Retina (tissue), 1 donor: ENCODE data around the gene SULT4A1.

Source experiments
- DNase-seq: peaks from one replicate; pipeline ENCODE4 v3.0.0-alpha.2; 2016

The SULT4A1 gene

GRCh38 chr22:43827003-43827735, 35.1 kb downstream of the SULT4A1 start:
- DNase-seq, result peak; percentile 4

- peak; percentile 54 for DNase-seq
Measured at GRCh38 chr22:43826142-43827002, 35.9 kb downstream of the SULT4A1 start.

GRCh38 chr22:43825651-43826050, 36.7 kb downstream of the SULT4A1 start:
- DNase-seq, result no peak

- DNase-seq, result no peak
Measured at GRCh38 chr22:43824724-43825420, 37.4 kb downstream of the SULT4A1 start.

- DNase-seq, result no peak
Measured at GRCh38 chr22:43823911-43824665, 38.2 kb downstream of the SULT4A1 start.

- no peak for DNase-seq
Measured at GRCh38 chr22:43823353-43823908, 38.9 kb downstream of the SULT4A1 start.

GRCh38 chr22:43821606-43822425, 40.5 kb downstream of the SULT4A1 start:
- no peak for DNase-seq

- DNase-seq, result no peak
Measured at GRCh38 chr22:43820651-43821305, 41.5 kb downstream of the SULT4A1 start.

GRCh38 chr22:43819931-43820640, 42.2 kb downstream of the SULT4A1 start:
- DNase-seq, result no peak

GRCh38 chr22:43819421-43819921, 42.8 kb downstream of the SULT4A1 start:
- DNase-seq, result no peak

GRCh38 chr22:43818981-43819380, 43.3 kb downstream of the SULT4A1 start:
- DNase-seq, result no peak

- no peak for DNase-seq
Measured at GRCh38 chr22:43817402-43817801, 44.9 kb downstream of the SULT4A1 start.

- DNase-seq, result no peak
Measured at GRCh38 chr22:43814264-43814663, 48.0 kb downstream of the SULT4A1 start.

- no peak for DNase-seq
Measured at GRCh38 chr22:43812890-43813289, 49.4 kb downstream of the SULT4A1 start.

- peak; percentile 98 for DNase-seq
Measured at GRCh38 chr22:43812149-43812842, 50.0 kb downstream of the SULT4A1 start, which contains the start of gene EFCAB6. Gene EFCAB6 (minus strand): TSS chr22:43812305. CDS start chr22:43782318, 29,987 bp downstream.

GRCh38 chr22:43811777-43812148, 50.5 kb downstream of the SULT4A1 start:
- no peak for DNase-seq

- DNase-seq, result no peak
Measured at GRCh38 chr22:43802897-43803495, 59.3 kb downstream of the SULT4A1 start.

GRCh38 chr22:43800970-43801369, 61.3 kb downstream of the SULT4A1 start:
- no peak for DNase-seq

GRCh38 chr22:43798492-43798891, 63.8 kb downstream of the SULT4A1 start:
- DNase-seq, result no peak
